H9 (cell line): ENCODE results near the gene WHAMM. TPM values are rescaled to one million over a fixed set of nuclear protein-coding genes. Genes with fewer than 3 reads are reported as not detected.

Experiments used
- DNase-seq: peaks from one replicate; pipeline ENCODE4 v3.0.0-alpha.2; 2017
- H2AFZ ChIP-seq: one replicate; pipeline ENCODE4 v1.6.1; 2013; ENCODE audit warnings: mild to moderate bottlenecking, low read length, control low read depth, moderate library complexity
- H2AK5ac ChIP-seq: 2 replicates; pipeline ENCODE4 v1.6.1; 2013; ENCODE audit warnings: low read length, control low read depth, mixed read lengths; ENCODE audit not compliant: insufficient read length
- H2BK120ac ChIP-seq: one replicate; pipeline ENCODE4 v1.6.1; 2013; ENCODE audit warnings: low read depth, mild to moderate bottlenecking, low read length, control low read depth, inconsistent platforms; ENCODE audit not compliant: poor library complexity, severe bottlenecking
- H2BK12ac ChIP-seq: 2 replicates; pipeline ENCODE4 v1.6.1; 2013; ENCODE audit warnings: low read length, control low read depth, mixed read lengths, low read depth; ENCODE audit not compliant: insufficient read length
- H2BK15ac ChIP-seq: 2 replicates; pipeline ENCODE4 v1.6.1; 2013; ENCODE audit warnings: low read depth, low read length, control low read depth
- H2BK20ac ChIP-seq: one replicate; pipeline ENCODE4 v1.6.1; 2013; ENCODE audit warnings: low read depth, mild to moderate bottlenecking, low read length, control low read depth, inconsistent platforms; ENCODE audit not compliant: poor library complexity, severe bottlenecking
- H2BK5ac ChIP-seq: 2 replicates; pipeline ENCODE4 v1.6.1; 2013; ENCODE audit warnings: low read length, control low read depth, mixed read lengths; ENCODE audit not compliant: insufficient read length
- H3K14ac ChIP-seq: 2 replicates; pipeline ENCODE4 v1.6.1; 2013; ENCODE audit warnings: low read length, control low read depth; ENCODE audit not compliant: insufficient read depth
- H3K18ac ChIP-seq: 2 replicates; pipeline ENCODE4 v1.6.1; 2013; ENCODE audit warnings: low read depth, mild to moderate bottlenecking, mixed read lengths, low read length, control low read depth; ENCODE audit not compliant: insufficient read length
- H3K23ac ChIP-seq: 2 replicates; pipeline ENCODE4 v1.6.1; 2013; ENCODE audit warnings: low read length, control low read depth, mixed read lengths, low read depth; ENCODE audit not compliant: insufficient read length
- H3K23me2 ChIP-seq: 2 replicates; pipeline ENCODE4 v1.6.1; 2013; ENCODE audit warnings: low read depth, mild to moderate bottlenecking, mixed read lengths, low read length, control low read depth; ENCODE audit not compliant: insufficient read length, poor library complexity, severe bottlenecking
- H3K27ac ChIP-seq: 2 replicates; pipeline ENCODE4 v1.5.1; 2013; ENCODE audit warnings: low read length, control low read depth, mixed read lengths, low read depth; ENCODE audit not compliant: insufficient read length
- H3K27me3 ChIP-seq: 2 replicates; pipeline ENCODE4 v1.6.1; 2013; ENCODE audit warnings: low read length, control low read depth, inconsistent platforms; ENCODE audit not compliant: insufficient read depth
- H3K4ac ChIP-seq: 2 replicates; pipeline ENCODE4 v1.6.1; 2013; ENCODE audit warnings: low read depth, mild to moderate bottlenecking, control low read depth, inconsistent platforms, low read length, moderate library complexity
- H3K4me1 ChIP-seq: 2 replicates; pipeline ENCODE4 v1.6.1; 2013; ENCODE audit warnings: low read length, control low read depth, inconsistent platforms; ENCODE audit not compliant: insufficient read depth
- H3K4me2 ChIP-seq: 2 replicates; pipeline ENCODE4 v1.6.1; 2013; ENCODE audit warnings: low read length, control low read depth, mixed read lengths; ENCODE audit not compliant: insufficient read length, insufficient read depth
- H3K56ac ChIP-seq: 2 replicates; pipeline ENCODE4 v1.6.1; 2013; ENCODE audit warnings: low read depth, mild to moderate bottlenecking, mixed read lengths, low read length, control low read depth; ENCODE audit not compliant: insufficient read length
- H3K79me1 ChIP-seq: 2 replicates; pipeline ENCODE4 v1.6.1; 2013; ENCODE audit warnings: low read depth, mild to moderate bottlenecking, moderate library complexity, low read length, control low read depth, inconsistent platforms; ENCODE audit not compliant: insufficient read depth, poor library complexity, severe bottlenecking
- H3K79me2 ChIP-seq: 2 replicates; pipeline ENCODE4 v1.6.1; 2013; ENCODE audit warnings: low read length, control low read depth, inconsistent platforms; ENCODE audit not compliant: insufficient read depth
- H3K9ac ChIP-seq: 2 replicates; pipeline ENCODE4 v1.6.1; 2013; ENCODE audit warnings: low read length, control low read depth, mixed read lengths; ENCODE audit not compliant: insufficient read length; ENCODE audit errors: extremely low read depth
- H3K9me3 ChIP-seq: one replicate; pipeline ENCODE4 v1.6.1; 2013; ENCODE audit warnings: low read depth, low read length, inconsistent platforms; ENCODE audit not compliant: control insufficient read depth
- H3T11ph ChIP-seq: one replicate; pipeline ENCODE4 v1.6.1; 2013; ENCODE audit warnings: mild to moderate bottlenecking, low read length, control low read depth, inconsistent platforms
- H4K20me1 ChIP-seq: one replicate; pipeline ENCODE4 v1.6.1; 2013; ENCODE audit not compliant: control insufficient read depth, insufficient read length, insufficient read depth
- H4K5ac ChIP-seq: 2 replicates; pipeline ENCODE4 v1.6.1; 2013; ENCODE audit warnings: low read depth, mild to moderate bottlenecking, mixed read lengths, low read length, control low read depth; ENCODE audit not compliant: insufficient read length
- H4K8ac ChIP-seq: replicated peaks from 2 replicates; pipeline ENCODE4 v1.6.1; 2013; ENCODE audit warnings: low read length, control low read depth, mixed read lengths, low read depth; ENCODE audit not compliant: insufficient read length
- H4K91ac ChIP-seq: 2 replicates; pipeline ENCODE4 v1.6.1; 2013; ENCODE audit warnings: low read depth, mild to moderate bottlenecking, moderate library complexity, mixed read lengths, low read length, control low read depth; ENCODE audit not compliant: insufficient read length
- H3K27ac Mint-ChIP-seq, 3 experiments: 2 replicates in 2 of 3; 3 replicates in 1 of 3; pipeline ENCODE4 v1.8.0; 2020 to 2021; ENCODE audit warnings: mixed read lengths in 3 of 3, mild to moderate bottlenecking in 1 of 3, moderate library complexity in 1 of 3
- H3K27me3 Mint-ChIP-seq: 2 replicates; pipeline ENCODE4 v1.8.0; 2021; ENCODE audit warnings: low read depth, mild to moderate bottlenecking, moderate library complexity, mixed read lengths
- H3K36me3 Mint-ChIP-seq, 3 experiments: 2 replicates in 2 of 3; 3 replicates in 1 of 3; pipeline ENCODE4 v1.8.0; 2020 to 2021; ENCODE audit warnings: low read depth in 3 of 3, mixed read lengths in 3 of 3; ENCODE audit not compliant: insufficient read depth in 1 of 3
- H3K4me1 Mint-ChIP-seq, 2 experiments: 2 replicates each; pipeline ENCODE4 v1.8.0; 2020; ENCODE audit warnings: mixed read lengths in 2 of 2
- H3K4me3 Mint-ChIP-seq, 2 experiments: 2 replicates in 1 of 2; 3 replicates in 1 of 2; pipeline ENCODE4 v1.8.0; 2020 to 2021; ENCODE audit warnings: mild to moderate bottlenecking in 2 of 2, mixed read lengths in 2 of 2, moderate library complexity in 1 of 2
- H3K9me3 Mint-ChIP-seq, 2 experiments: 2 replicates in 1 of 2; 3 replicates in 1 of 2; pipeline ENCODE4 v1.8.0; 2020; ENCODE audit warnings: mild to moderate bottlenecking in 2 of 2, mixed read lengths in 2 of 2, moderate library complexity in 1 of 2
- WGBS: extraction: QIAGEN DNeasy Blood & Tissue Kit; methylation state at CpG from one replicate; pipeline ENCODE4 v1.1.7; 2013; ENCODE audit warnings: missing lambda C conversion rate, low lambda C conversion rate, mixed read lengths; ENCODE audit not compliant: insufficient read length; ENCODE audit errors: extremely low coverage; 5-methylcytosine and 5-hydroxymethylcytosine counted together
- total RNA-seq: library from RNA; stranded (reverse); gene quantifications from 2 replicates; pipeline ENCODE4 v1.2.1, GENCODE V29; 2021
- TF ChIP-seq, protein P1 (sequence below): fragments of 200-600 bp; sonication (generic); conservative IDR thresholded peaks from 3 replicates; pipeline ENCODE4 v1.8.0; 2021; ENCODE audit warnings: antibody characterized with exemption, mild to moderate bottlenecking

Gene WHAMM
- total RNA-seq, 1 experiment from 2014 or later = 3.0 TPM

DNA sequence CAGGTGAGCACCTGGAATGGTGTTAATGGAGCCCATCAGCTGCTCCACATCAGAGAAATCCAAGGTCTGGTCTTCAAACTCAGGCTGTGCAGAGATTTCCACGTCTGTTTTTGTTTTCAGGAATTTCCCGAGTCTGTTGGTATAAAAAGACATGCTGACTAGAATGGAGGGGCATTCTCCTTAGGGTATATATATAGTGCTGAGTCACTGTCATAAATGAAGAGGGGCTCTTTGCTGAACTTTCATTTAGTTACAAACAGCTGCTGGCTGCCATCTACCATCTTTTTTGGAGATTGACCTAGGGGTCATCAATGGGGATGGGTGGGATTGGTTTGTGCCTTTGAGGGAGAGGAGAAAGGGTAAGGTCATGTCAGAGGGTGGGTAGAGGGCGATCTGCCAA, 30.7 kb upstream of the WHAMM start:
- Histone ChIP-seq H3K4me2 (no peak overlapping the region), H3K27me3 (no peaks in the 10 kb centered on the region), H4K8ac (no peak overlapping the region), H3K23me2 (no peaks in the 10 kb centered on the region), H2BK20ac (no peak overlapping the region), H3K9ac (no peak overlapping the region), H4K5ac (no peak overlapping the region), H3T11ph (no peak overlapping the region), H3K4ac (no peak overlapping the region), H2AFZ (no peak overlapping the region), H2AK5ac (no peak overlapping the region), H3K4me1 (no peaks in the 10 kb centered on the region), H3K79me2 (no peaks in the 10 kb centered on the region), H3K14ac (no peak overlapping the region), H2BK120ac (no peak overlapping the region), H3K9me3 (no peaks in the 10 kb centered on the region), H2BK12ac (no peak overlapping the region), H3K27ac (no peak overlapping the region), H3K79me1 (no peaks in the 10 kb centered on the region), H4K91ac (no peak overlapping the region), H4K20me1 (no peaks in the 10 kb centered on the region), H2BK15ac (0 out of 2 replicates have a peak overlapping the region, but pooled peaks have one; percentile 68), H3K18ac (no peak overlapping the region), H3K56ac (no peak overlapping the region), H3K23ac (no peak overlapping the region), H2BK5ac (no peak overlapping the region)
- Mint-ChIP-seq H3K27ac (no peak overlapping the region), H3K4me3 (no peak overlapping the region), H3K4me1 (no peaks in the 10 kb centered on the region), H3K27me3 (no peaks in the 10 kb centered on the region; the same call in 1 of the 2 replicates), H3K36me3 (no peaks in the 10 kb centered on the region), H3K9me3 (no peaks in the 10 kb centered on the region)
- TF ChIP-seq, protein P1, sequence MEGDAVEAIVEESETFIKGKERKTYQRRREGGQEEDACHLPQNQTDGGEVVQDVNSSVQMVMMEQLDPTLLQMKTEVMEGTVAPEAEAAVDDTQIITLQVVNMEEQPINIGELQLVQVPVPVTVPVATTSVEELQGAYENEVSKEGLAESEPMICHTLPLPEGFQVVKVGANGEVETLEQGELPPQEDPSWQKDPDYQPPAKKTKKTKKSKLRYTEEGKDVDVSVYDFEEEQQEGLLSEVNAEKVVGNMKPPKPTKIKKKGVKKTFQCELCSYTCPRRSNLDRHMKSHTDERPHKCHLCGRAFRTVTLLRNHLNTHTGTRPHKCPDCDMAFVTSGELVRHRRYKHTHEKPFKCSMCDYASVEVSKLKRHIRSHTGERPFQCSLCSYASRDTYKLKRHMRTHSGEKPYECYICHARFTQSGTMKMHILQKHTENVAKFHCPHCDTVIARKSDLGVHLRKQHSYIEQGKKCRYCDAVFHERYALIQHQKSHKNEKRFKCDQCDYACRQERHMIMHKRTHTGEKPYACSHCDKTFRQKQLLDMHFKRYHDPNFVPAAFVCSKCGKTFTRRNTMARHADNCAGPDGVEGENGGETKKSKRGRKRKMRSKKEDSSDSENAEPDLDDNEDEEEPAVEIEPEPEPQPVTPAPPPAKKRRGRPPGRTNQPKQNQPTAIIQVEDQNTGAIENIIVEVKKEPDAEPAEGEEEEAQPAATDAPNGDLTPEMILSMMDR = no peak
- WGBS = no CpG with 5 or more reads among the region's 3 CpGs
- DNase-seq = no peak
